Adipose tissue (tissue), 3 donors: Measurements from ENCODE around the gene TMEM120A. TPM values are rescaled to one million over a fixed set of nuclear protein-coding genes. Genes with fewer than 3 reads are reported as not detected.

ENCODE experiments used
- H3K27ac ChIP-seq: one replicate; pipeline ENCODE4 v1.5.1; 2013; ENCODE audit warnings: low read depth, low read length
- WGBS, 3 donors: extraction: QIAGEN DNeasy Blood & Tissue Kit; methylation state at CpG; one replicate each; pipeline ENCODE4 v1.1.7; 2013; 5-methylcytosine and 5-hydroxymethylcytosine counted together
- polyA plus RNA-seq, 3 donors: library from polyadenylated mRNA; stranded (reverse); fragments of 200-250 nt; gene quantifications; one replicate each; pipeline ENCODE4 v1.2.3, GENCODE V29; 2013
- donor health status: healthy with polysubstance abuse.
- donor health status: Bipolar disorder and iron deficiency.
- donor health status: healthy.

TMEM120A gene
- polyA plus RNA-seq, 3 donors: 62.5 to 257 (median 117) TPM

- 92 to 93% (median 93%) methylated on average over 44 of the region's 44 CpGs for WGBS, 3 donors
- H3K27ac ChIP-seq: no peak overlapping the region
These were observed 10.0 kb downstream of the TMEM120A start for GRCh38 chr7:75984130-75985008.

GRCh38 chr7:75983471-75984129 lies 10.8 kb downstream of the TMEM120A start:
- WGBS, 3 donors: 85 to 95% (median 91%) methylated on average over 26 of the region's 26 CpGs
- H3K27ac ChIP-seq: no peak overlapping the region

GRCh38 chr7:75982306-75983064 lies 11.9 kb downstream of the TMEM120A start:
- WGBS, 3 donors: 90 to 92% (median 91%) methylated on average over 22 of the region's 22 CpGs
- H3K27ac ChIP-seq: no peak overlapping the region

- H3K27ac ChIP-seq: no peak overlapping the region
- 86 to 91% (median 89%) methylated on average over 36 to 38 of the region's 38 CpGs for WGBS, 3 donors
These were observed 12.7 kb downstream of the TMEM120A start for GRCh38 chr7:75981453-75982305.

- 87 to 90% (median 89%) methylated on average over 10 to 12 of the region's 12 CpGs for WGBS, 3 donors
- no peak overlapping the region for H3K27ac ChIP-seq
These were observed 13.3 kb downstream of the TMEM120A start for GRCh38 chr7:75981203-75981452.

- 85 to 89% (median 88%) methylated on average over 28 to 29 of the region's 29 CpGs for WGBS, 3 donors
- H3K27ac ChIP-seq: no peak overlapping the region
These were observed 13.8 kb downstream of the TMEM120A start for GRCh38 chr7:75980430-75981202.

- H3K27ac ChIP-seq: no peak overlapping the region
- 72 to 88% (median 83%) methylated on average over 22 of the region's 22 CpGs for WGBS, 3 donors
These were observed 14.5 kb downstream of the TMEM120A start for GRCh38 chr7:75979759-75980429.

- WGBS, 3 donors: 54 to 71% (median 63%) methylated on average over 8 of the region's 8 CpGs
- H3K27ac ChIP-seq: no peak overlapping the region
These were observed 16.7 kb downstream of the TMEM120A start for GRCh38 chr7:75977743-75978142.

- peak overlapping the region; percentile 26 for H3K27ac ChIP-seq
- WGBS, 3 donors: 40 to 70% (median 46%) methylated on average over 19 of the region's 19 CpGs
These were observed 22.2 kb downstream of the TMEM120A start for GRCh38 chr7:75971961-75972763.

- 68 to 80% (median 74%) methylated on average over 14 of the region's 14 CpGs for WGBS, 3 donors
- H3K27ac ChIP-seq: peak overlapping the region; percentile 26
These were observed 23.0 kb downstream of the TMEM120A start for GRCh38 chr7:75971309-75971960.

- no peak overlapping the region for H3K27ac ChIP-seq
- 94 to 95% (median 95%) methylated on average over 30 of the region's 30 CpGs for WGBS, 3 donors
These were observed 24.5 kb downstream of the TMEM120A start for GRCh38 chr7:75969704-75970498.

GRCh38 chr7:75969182-75969581 lies 25.2 kb downstream of the TMEM120A start:
- 66 to 87% (median 72%) methylated on average over 13 of the region's 13 CpGs for WGBS, 3 donors
- H3K27ac ChIP-seq: no peak overlapping the region

GRCh38 chr7:75968561-75969001 lies 25.8 kb downstream of the TMEM120A start:
- 68 to 87% (median 78%) methylated on average over 12 of the region's 12 CpGs for WGBS, 3 donors
- H3K27ac ChIP-seq: no peak overlapping the region

GRCh38 chr7:75968012-75968411 lies 26.4 kb downstream of the TMEM120A start:
- 63 to 88% (median 69%) methylated on average over 10 of the region's 10 CpGs for WGBS, 3 donors
- peak overlapping the region; percentile 21 for H3K27ac ChIP-seq

GRCh38 chr7:75967487-75967997 lies 26.9 kb downstream of the TMEM120A start:
- 19 to 58% (median 20%) methylated on average over 13 of the region's 13 CpGs for WGBS, 3 donors
- peak overlapping the region; percentile 21 for H3K27ac ChIP-seq
